Esophagus muscularis mucosa (tissue), 4 donors: ENCODE data around the gene ACD. TPM values are rescaled to one million over a fixed set of nuclear protein-coding genes. Genes with fewer than 3 reads are reported as not detected.
A peak's percentile ranks its signal among the peaks of the same experiment; 100 is the strongest.

Source experiments
- DNase-seq: peaks from one replicate; pipeline ENCODE4 v3.0.0-alpha.2; 2017; ENCODE audit errors: extremely low spot score
- H3K27ac ChIP-seq, 4 donors: fragments of 200-600 bp; sonication (generic); replicated peaks in 1 of 4; 1 replicate in 3 of 4; 2 replicates in 1 of 4; pipeline ENCODE4 v1.5.1; 2016 to 2019; ENCODE audit warnings: mild to moderate bottlenecking in 1 of 4
- H3K27me3 ChIP-seq, 4 donors: fragments of 200-600 bp; sonication (generic); one replicate each; pipeline versions ENCODE4 v1.5.1 to v1.6.0; 2016 to 2019
- H3K36me3 ChIP-seq, 4 donors: fragments of 200-600 bp; sonication (generic); one replicate each; pipeline ENCODE4 v1.5.1; 2016 to 2019
- H3K4me1 ChIP-seq, 4 donors: fragments of 200-600 bp; sonication (generic); one replicate each; pipeline ENCODE4 v1.5.1; 2016 to 2019
- H3K4me3 ChIP-seq, 4 donors: fragments of 200-600 bp; sonication (generic); 1 replicate in 2 of 4; 2 replicates in 2 of 4; pipeline ENCODE4 v1.5.1; 2016 to 2019; ENCODE audit warnings: mild to moderate bottlenecking in 4 of 4, moderate library complexity in 1 of 4
- H3K9me3 ChIP-seq, 4 donors: fragments of 200-600 bp; sonication (generic); 1 replicate in 3 of 4; 2 replicates in 1 of 4; pipeline ENCODE4 v1.5.1; 2016 to 2019
- EP300 ChIP-seq: sonication (generic); formaldehyde crosslinking; IDR thresholded peaks from one replicate; pipeline ENCODE4 v1.6.1; 2017; ENCODE audit warnings: antibody characterized with exemption
- POLR2A ChIP-seq: fragments of 450-650 bp; IDR thresholded peaks from one replicate; pipeline ENCODE4 v1.6.1; 2017; ENCODE audit warnings: antibody characterized with exemption, moderate library complexity, mild to moderate bottlenecking, low read depth
- POLR2AphosphoS5 ChIP-seq, 2 donors: sonication (generic); formaldehyde crosslinking; IDR thresholded peaks; one replicate each; pipeline ENCODE4 v1.6.1; 2017; ENCODE audit warnings: antibody characterized with exemption in 2 of 2
- WGBS: methylation state at CpG from one replicate; pipeline ENCODE4 v1.1.5; 2018; 5-methylcytosine and 5-hydroxymethylcytosine counted together
- intact Hi-C: fragments of 100-400 bp; cut with DNase I; formaldehyde crosslinking; loops from one replicate; pipeline ENCODE4 v1.15.1; 2023
- total RNA-seq, 4 donors: library from RNA; depleted of rRNA; stranded (reverse); fragments of >200 nt; gene quantifications; one replicate each; pipeline versions ENCODE4 v1.1.0 to v1.2.1, GENCODE V29; 2016
- TF ChIP-seq, protein P1 (sequence below), 3 experiments: fragments of 200-600 bp in 2 of 3; fragments of 450-650 bp in 1 of 3; sonication (generic) in 2 of 3; IDR thresholded peaks; one replicate each; pipeline ENCODE4 v1.5.1; 2017 to 2019; ENCODE audit warnings: antibody characterized with exemption in 3 of 3, mild to moderate bottlenecking in 2 of 3, moderate library complexity in 1 of 3

ACD gene
- total RNA-seq, 4 donors from 2014 or later, result 22.0 to 31.6 (median 29.3) TPM

DNA sequence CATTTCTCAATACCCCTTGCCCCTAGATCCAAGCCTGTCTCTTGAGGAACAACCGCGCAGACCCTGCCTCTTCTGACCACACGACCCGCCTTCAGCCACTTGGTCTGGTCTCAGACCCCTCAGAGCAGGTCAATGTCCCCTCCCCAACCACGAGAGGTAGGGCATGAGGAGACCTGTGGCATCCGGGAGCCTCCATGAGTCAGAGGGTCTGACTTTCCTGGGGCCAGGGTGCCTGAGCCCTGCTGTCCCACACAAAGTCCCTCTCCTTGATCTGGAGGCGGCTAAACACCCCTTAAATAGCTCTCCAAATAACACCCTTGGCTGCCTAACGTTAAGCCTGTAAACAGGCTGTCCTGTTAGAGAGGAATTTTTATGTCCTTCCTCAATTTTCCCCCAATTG, 10.0 kb downstream of the ACD start:
- no peaks in the 10 kb centered on the region for H3K9me3 ChIP-seq
- no peaks in the 10 kb centered on the region for H3K36me3 ChIP-seq
- 80% methylated on average over 8 of the region's 8 CpGs for WGBS
- H3K27me3 ChIP-seq, result peaks cover 4 to 100% (median 69%) of the 10 kb centered on the region in 4 donors
- TF ChIP-seq POLR2A, result no peak
- TF ChIP-seq, protein P1, sequence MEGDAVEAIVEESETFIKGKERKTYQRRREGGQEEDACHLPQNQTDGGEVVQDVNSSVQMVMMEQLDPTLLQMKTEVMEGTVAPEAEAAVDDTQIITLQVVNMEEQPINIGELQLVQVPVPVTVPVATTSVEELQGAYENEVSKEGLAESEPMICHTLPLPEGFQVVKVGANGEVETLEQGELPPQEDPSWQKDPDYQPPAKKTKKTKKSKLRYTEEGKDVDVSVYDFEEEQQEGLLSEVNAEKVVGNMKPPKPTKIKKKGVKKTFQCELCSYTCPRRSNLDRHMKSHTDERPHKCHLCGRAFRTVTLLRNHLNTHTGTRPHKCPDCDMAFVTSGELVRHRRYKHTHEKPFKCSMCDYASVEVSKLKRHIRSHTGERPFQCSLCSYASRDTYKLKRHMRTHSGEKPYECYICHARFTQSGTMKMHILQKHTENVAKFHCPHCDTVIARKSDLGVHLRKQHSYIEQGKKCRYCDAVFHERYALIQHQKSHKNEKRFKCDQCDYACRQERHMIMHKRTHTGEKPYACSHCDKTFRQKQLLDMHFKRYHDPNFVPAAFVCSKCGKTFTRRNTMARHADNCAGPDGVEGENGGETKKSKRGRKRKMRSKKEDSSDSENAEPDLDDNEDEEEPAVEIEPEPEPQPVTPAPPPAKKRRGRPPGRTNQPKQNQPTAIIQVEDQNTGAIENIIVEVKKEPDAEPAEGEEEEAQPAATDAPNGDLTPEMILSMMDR (IDR thresholded peaks at IDR 0.05), result no peak
- TF ChIP-seq POLR2AphosphoS5 (IDR thresholded peaks at IDR 0.05), result no peak
- no peak for TF ChIP-seq EP300
- H3K4me1 ChIP-seq, result peaks cover 9 to 47% (median 40%) of the 10 kb centered on the region in 4 donors
- DNase-seq, result no peak
- intact Hi-C loops, result no loop called here
- H3K27ac ChIP-seq, result no peak overlapping the region
- H3K4me3 ChIP-seq, result no peak overlapping the region

DNA sequence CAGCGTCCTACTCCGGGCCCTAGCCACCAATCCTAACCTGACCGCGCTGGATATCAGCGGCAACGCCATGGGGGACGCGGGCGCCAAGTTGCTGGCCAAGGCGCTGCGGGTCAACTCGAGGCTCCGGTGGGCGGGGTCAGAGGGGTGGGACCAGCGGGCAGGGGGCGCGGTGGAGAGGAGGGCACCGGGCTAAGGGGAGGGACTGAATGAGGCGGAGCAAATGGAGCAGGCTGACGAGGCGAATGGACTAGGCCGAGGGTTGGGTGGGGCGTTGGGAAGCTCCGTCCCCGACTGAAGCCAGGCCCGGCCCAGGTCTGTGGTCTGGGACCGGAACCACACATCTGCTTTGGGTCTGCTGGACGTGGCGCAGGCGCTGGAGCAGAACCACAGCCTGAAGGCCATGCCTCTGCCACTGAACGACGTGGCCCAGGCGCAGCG, 10.5 kb downstream of the ACD start:
- Histone ChIP-seq H3K4me3 (no peak overlapping the region), H3K27ac (no peak overlapping the region), H3K36me3 (no peaks in the 10 kb centered on the region), H3K4me1 (peaks cover 9 to 52% (median 45%) of the 10 kb centered on the region in 4 donors), H3K9me3 (no peaks in the 10 kb centered on the region), H3K27me3 (peaks cover 4 to 100% (median 69%) of the 10 kb centered on the region in 4 donors)
- WGBS, result 48% methylated on average over 7 of the region's 34 CpGs
- intact Hi-C loops, result no loop called here
- no peak for TF ChIP-seq POLR2AphosphoS5 (IDR thresholded peaks at IDR 0.05)
- TF ChIP-seq EP300, result no peak
- TF ChIP-seq, protein P1 (IDR thresholded peaks at IDR 0.05), result no peak
- TF ChIP-seq POLR2A, result no peak
- DNase-seq, result no peak

DNA sequence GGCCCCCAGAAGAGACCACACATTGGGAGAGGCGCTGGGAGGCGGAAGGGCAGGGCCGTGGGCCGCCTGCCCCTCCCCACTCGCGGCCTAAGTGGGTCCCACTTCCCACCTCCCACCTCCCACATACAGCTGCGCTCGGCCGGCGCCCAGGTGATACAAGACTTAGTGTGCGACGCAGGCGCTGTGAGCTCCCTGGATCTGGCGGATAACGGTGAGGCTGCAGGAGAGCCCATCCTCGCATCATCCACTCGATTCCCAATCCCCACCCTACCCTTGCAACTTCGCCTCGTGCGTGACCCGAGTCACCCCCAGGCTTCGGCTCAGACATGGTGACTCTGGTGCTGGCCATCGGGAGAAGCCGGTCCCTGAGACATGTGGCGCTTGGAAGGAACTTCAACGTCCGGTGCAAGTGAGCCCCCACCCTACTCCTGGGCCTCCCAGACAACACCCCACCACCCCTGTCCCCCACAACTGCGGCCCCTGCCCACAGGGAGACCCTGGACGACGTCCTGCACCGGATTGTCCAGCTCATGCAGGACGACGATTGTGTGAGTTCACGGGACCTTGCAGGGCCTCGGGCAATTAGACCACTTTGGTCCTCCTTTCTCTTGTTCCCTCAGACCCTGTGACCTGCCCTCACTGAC, 11.2 kb downstream of the ACD start:
- 53% methylated on average over 22 of the region's 35 CpGs for WGBS

DNA sequence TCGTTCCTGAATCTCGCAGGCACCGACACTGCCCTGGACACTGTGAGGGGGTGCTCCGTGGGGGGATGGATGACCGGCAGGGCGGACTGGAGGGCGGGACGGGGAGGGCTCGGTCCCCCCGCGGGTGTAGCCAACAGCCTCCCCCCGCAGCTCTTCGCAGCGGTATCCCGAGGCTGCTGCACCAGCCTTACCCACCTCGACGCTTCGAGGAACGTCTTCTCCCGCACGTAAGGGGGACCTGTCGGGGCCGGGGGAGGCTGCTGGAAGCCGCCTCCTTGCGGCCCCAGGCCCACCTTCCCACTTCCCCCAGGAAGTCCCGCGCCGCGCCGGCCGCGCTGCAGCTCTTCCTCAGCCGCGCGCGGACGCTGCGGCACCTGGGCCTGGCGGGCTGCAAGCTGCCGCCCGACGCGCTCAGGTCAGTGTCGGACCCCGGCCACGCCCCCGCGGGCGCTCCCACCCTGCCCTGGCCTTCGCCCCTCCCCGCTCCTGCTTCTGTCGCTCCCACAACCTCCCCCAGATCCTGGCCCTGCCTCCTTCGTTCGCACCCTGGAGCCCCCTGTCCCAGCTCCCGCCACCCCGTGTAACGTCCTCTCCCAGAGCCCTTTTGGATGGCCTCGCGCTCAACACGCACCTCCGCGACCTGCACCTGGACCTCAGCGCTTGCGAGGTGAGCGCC, 11.8 kb downstream of the ACD start:
- H3K36me3 ChIP-seq, result no peaks in the 10 kb centered on the region
- intact Hi-C loops, result no loop called here
- TF ChIP-seq POLR2AphosphoS5 (IDR thresholded peaks at IDR 0.05) (no peak), EP300 (no peak), POLR2A (no peak)
- TF ChIP-seq, protein P1 (IDR thresholded peaks at IDR 0.05), result no peak
- H3K4me1 ChIP-seq, result peaks cover 2 to 44% (median 38%) of the 10 kb centered on the region in 4 donors
- no peak overlapping the region for H3K27ac ChIP-seq
- no peak for DNase-seq
- H3K9me3 ChIP-seq, result no peaks in the 10 kb centered on the region
- peaks cover 4 to 89% (median 56%) of the 10 kb centered on the region in 4 donors for H3K27me3 ChIP-seq
- WGBS, result 50% methylated on average over 52 of the region's 65 CpGs
- H3K4me3 ChIP-seq, result peak overlapping the region in 1 of 4 donors; percentile 18

More for the DNA sequence above, 11.2 kb downstream of the ACD start:
- Histone ChIP-seq H3K9me3 (no peaks in the 10 kb centered on the region), H3K4me3 (peak overlapping the region in 1 of 4 donors; percentile 18), H3K4me1 (peaks cover 9 to 51% (median 45%) of the 10 kb centered on the region in 4 donors), H3K27me3 (peaks cover 4 to 96% (median 63%) of the 10 kb centered on the region in 4 donors), H3K27ac (no peak overlapping the region), H3K36me3 (no peaks in the 10 kb centered on the region)
- no peak for DNase-seq
- intact Hi-C loops, result no loop called here
- TF ChIP-seq POLR2A, result no peak
- no peak for TF ChIP-seq EP300
- no peak for TF ChIP-seq POLR2AphosphoS5 (IDR thresholded peaks at IDR 0.05)
- TF ChIP-seq, protein P1 (IDR thresholded peaks at IDR 0.05), result no peak
